Sigmoid colon (tissue), 4 donors: ENCODE data around the gene LRRC55.

ENCODE experiments used
- CTCF ChIP-seq, 4 experiments: fragments of 450-650 bp in 3 of 4; fragments of 200-600 bp in 1 of 4; IDR thresholded peaks; one replicate each; pipeline ENCODE4 v1.5.1; 2016 to 2019; ENCODE audit warnings: antibody characterized with exemption in 4 of 4, mild to moderate bottlenecking in 3 of 4, moderate library complexity in 2 of 4
- EP300 ChIP-seq, 4 donors: sonication (generic); formaldehyde crosslinking; IDR thresholded peaks; one replicate each; pipeline ENCODE4 v1.6.1; 2017; ENCODE audit warnings: antibody characterized with exemption in 4 of 4
- POLR2A ChIP-seq, 2 donors: fragments of 450-650 bp; IDR thresholded peaks; one replicate each; pipeline ENCODE4 v1.6.1; 2016; ENCODE audit warnings: antibody characterized with exemption in 2 of 2, mild to moderate bottlenecking in 2 of 2, moderate library complexity in 2 of 2
- POLR2AphosphoS5 ChIP-seq, 4 donors: sonication (generic); formaldehyde crosslinking; IDR thresholded peaks; one replicate each; pipeline ENCODE4 v1.6.1; 2017; ENCODE audit warnings: antibody characterized with exemption in 4 of 4

- no peak for TF ChIP-seq CTCF (IDR thresholded peaks at IDR 0.05)
- no peak for TF ChIP-seq POLR2AphosphoS5 (IDR thresholded peaks at IDR 0.05)
- TF ChIP-seq POLR2A (IDR thresholded peaks at IDR 0.05) = no peak
- no peak for TF ChIP-seq EP300 (IDR thresholded peaks at IDR 0.05)
Observed at GRCh38 chr11:57157624-57158023, 24.1 kb upstream of the LRRC55 start.
